HL-60 (cell line): Measurements from ENCODE around the gene FZR1.

Experiments
- DNase-seq, 2 experiments: peaks; one replicate each; pipeline ENCODE4 v3.0.0-alpha.2; 2010 to 2020; ENCODE audit warnings: low read depth in 1 of 2, low spot score in 1 of 2
- H3K27ac ChIP-seq: fragments of 250-450 bp; sonication (Bioruptor Pico); replicated peaks from 2 replicates; pipeline ENCODE4 v1.5.1; 2020; ENCODE audit warnings: mild to moderate bottlenecking, moderate library complexity
- H3K27me3 ChIP-seq: fragments of 250-450 bp; sonication (Bioruptor Pico); 2 replicates; pipeline ENCODE4 v1.5.1; 2021; ENCODE audit warnings: mild to moderate bottlenecking, moderate library complexity; ENCODE audit not compliant: insufficient read depth, poor library complexity, severe bottlenecking
- H3K4me3 ChIP-seq: replicated peaks from 2 replicates; pipeline ENCODE4 v1.5.1; 2011; ENCODE audit warnings: mild to moderate bottlenecking, control low read depth, low read length; ENCODE audit not compliant: insufficient read depth
- GABPA ChIP-seq: IDR thresholded peaks from 2 replicates; pipeline ENCODE4 v1.6.1; 2012; ENCODE audit warnings: low read depth
- POLR2AphosphoS5 ChIP-seq: IDR thresholded peaks from 2 replicates; pipeline ENCODE4 v1.6.1; 2012; ENCODE audit warnings: low read depth
- SPI1 ChIP-seq: IDR thresholded peaks from 2 replicates; pipeline ENCODE4 v1.6.1; 2012; ENCODE audit warnings: low read depth, mild to moderate bottlenecking, borderline replicate concordance
- TF ChIP-seq, protein P1 (sequence below): IDR thresholded peaks from one replicate; pipeline ENCODE4 v1.5.1; 2011; ENCODE audit warnings: low read length, control low read depth, inconsistent platforms; ENCODE audit not compliant: insufficient read depth
- TF ChIP-seq, protein P2 (sequence below): IDR thresholded peaks from 2 replicates; pipeline ENCODE4 v1.6.1; 2012; ENCODE audit warnings: low read depth; ENCODE audit not compliant: insufficient replicate concordance

The FZR1 gene

DNA sequence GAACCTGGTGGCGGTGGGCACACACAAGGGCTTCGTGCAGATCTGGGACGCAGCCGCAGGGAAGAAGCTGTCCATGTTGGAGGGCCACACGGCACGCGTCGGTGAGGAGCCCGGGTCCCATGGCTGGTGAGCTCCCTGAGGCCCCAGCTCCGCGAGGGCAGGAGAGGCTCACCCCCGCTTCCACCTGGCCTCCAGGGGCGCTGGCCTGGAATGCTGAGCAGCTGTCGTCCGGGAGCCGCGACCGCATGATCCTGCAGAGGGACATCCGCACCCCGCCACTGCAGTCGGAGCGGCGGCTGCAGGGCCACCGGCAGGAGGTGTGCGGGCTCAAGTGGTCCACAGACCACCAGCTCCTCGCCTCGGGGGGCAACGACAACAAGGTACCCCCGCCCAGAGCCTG lies 25.6 kb downstream of the FZR1 start:
- no peak for DNase-seq
- H3K27ac ChIP-seq = no peak overlapping the region

DNA sequence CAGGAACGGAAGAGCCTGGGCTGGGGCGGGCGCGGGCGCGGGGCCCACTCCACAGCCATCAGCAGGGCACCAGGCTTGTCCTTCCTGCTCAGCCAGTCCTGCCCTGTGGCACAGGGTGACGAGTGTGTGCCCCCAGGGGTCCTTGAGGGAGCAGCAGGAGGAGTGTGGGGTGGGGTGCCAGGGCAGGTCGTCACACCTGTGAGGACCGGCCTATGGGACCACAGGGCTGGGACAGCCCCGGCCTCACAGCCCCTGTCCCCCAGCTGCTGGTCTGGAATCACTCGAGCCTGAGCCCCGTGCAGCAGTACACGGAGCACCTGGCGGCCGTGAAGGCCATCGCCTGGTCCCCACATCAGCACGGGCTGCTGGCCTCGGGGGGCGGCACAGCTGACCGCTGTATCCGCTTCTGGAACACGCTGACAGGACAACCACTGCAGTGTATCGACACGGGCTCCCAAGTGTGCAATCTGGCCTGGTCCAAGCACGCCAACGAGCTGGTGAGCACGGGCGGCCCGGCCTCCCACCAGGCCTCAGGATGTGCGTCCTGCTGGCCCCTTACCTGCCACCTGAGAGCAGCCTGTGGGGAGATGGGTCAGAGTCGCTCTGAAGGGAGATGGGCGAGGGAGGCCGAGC lies 26.2 kb downstream of the FZR1 start:
- Histone ChIP-seq H3K27me3 (no peaks in the 10 kb centered on the region), H3K27ac (no peak overlapping the region), H3K4me3 (no peak overlapping the region)
- TF ChIP-seq POLR2AphosphoS5 = no peak
- no peak for TF ChIP-seq GABPA
- no peak for DNase-seq

More for the DNA sequence above, 25.6 kb downstream of the FZR1 start:
- Histone ChIP-seq H3K4me3 (no peak overlapping the region), H3K27me3 (no peaks in the 10 kb centered on the region)
- TF ChIP-seq POLR2AphosphoS5 (no peak), GABPA (no peak), SPI1 (no peak)
- TF ChIP-seq, protein P1, sequence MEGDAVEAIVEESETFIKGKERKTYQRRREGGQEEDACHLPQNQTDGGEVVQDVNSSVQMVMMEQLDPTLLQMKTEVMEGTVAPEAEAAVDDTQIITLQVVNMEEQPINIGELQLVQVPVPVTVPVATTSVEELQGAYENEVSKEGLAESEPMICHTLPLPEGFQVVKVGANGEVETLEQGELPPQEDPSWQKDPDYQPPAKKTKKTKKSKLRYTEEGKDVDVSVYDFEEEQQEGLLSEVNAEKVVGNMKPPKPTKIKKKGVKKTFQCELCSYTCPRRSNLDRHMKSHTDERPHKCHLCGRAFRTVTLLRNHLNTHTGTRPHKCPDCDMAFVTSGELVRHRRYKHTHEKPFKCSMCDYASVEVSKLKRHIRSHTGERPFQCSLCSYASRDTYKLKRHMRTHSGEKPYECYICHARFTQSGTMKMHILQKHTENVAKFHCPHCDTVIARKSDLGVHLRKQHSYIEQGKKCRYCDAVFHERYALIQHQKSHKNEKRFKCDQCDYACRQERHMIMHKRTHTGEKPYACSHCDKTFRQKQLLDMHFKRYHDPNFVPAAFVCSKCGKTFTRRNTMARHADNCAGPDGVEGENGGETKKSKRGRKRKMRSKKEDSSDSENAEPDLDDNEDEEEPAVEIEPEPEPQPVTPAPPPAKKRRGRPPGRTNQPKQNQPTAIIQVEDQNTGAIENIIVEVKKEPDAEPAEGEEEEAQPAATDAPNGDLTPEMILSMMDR = no peak
- TF ChIP-seq, protein P2, sequence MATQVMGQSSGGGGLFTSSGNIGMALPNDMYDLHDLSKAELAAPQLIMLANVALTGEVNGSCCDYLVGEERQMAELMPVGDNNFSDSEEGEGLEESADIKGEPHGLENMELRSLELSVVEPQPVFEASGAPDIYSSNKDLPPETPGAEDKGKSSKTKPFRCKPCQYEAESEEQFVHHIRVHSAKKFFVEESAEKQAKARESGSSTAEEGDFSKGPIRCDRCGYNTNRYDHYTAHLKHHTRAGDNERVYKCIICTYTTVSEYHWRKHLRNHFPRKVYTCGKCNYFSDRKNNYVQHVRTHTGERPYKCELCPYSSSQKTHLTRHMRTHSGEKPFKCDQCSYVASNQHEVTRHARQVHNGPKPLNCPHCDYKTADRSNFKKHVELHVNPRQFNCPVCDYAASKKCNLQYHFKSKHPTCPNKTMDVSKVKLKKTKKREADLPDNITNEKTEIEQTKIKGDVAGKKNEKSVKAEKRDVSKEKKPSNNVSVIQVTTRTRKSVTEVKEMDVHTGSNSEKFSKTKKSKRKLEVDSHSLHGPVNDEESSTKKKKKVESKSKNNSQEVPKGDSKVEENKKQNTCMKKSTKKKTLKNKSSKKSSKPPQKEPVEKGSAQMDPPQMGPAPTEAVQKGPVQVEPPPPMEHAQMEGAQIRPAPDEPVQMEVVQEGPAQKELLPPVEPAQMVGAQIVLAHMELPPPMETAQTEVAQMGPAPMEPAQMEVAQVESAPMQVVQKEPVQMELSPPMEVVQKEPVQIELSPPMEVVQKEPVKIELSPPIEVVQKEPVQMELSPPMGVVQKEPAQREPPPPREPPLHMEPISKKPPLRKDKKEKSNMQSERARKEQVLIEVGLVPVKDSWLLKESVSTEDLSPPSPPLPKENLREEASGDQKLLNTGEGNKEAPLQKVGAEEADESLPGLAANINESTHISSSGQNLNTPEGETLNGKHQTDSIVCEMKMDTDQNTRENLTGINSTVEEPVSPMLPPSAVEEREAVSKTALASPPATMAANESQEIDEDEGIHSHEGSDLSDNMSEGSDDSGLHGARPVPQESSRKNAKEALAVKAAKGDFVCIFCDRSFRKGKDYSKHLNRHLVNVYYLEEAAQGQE = no peak

DNA sequence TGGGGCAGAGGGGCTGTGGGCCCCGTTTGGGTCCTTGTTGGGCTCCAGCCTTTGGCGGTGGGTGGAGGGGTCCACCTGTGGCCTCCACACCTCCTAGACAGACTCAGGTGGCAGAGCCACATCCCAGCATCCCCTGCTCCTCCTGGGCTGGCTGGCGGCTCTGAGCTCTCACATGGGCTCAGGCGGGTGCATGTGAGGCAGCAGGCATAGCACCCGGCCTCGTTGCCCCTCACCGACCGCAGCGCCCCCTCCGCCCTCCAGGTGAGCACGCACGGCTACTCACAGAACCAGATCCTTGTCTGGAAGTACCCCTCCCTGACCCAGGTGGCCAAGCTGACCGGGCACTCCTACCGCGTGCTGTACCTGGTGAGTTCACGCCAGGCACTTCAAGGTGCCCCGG lies 26.9 kb downstream of the FZR1 start:
- no peak for DNase-seq
- TF ChIP-seq POLR2AphosphoS5 (no peak), SPI1 (no peak), GABPA (no peak)
- TF ChIP-seq, protein P2 = no peak
- TF ChIP-seq, protein P1 = no peak
- Histone ChIP-seq H3K27ac (no peak overlapping the region), H3K27me3 (no peaks in the 10 kb centered on the region), H3K4me3 (no peak overlapping the region)

DNA sequence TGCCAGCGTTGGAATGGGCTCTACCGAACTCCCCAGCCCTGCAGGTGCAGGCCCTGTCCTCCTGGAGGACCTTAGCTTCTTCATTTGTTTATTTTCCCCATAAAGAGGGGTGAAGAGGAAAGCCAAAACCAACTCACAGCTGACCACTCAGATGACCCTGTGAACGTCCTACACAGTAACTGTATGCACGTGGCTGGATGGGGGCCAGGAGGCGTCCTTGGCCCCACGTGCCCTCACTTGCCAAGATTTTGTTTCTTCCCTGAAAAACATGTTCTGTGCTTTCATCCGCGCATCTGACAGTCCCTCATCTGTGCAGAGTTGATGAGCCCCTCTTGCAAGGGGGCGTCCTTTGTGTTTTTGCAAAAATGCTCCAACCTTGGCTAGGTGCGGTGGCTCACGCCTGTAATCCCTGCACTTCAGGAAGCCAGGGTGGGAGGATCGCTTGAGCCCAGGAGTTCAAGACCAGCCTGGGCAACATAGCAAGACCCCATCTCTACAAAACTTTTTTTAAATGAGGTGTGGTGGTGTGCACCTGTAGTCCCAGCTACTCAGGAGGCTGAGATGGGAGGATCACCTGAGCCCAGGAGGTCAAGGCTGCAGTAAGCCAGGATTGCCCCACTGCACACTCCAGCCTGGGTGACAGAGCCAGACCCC lies 27.6 kb downstream of the FZR1 start:
- no peak for DNase-seq
- Histone ChIP-seq H3K27ac (no peak overlapping the region), H3K4me3 (no peak overlapping the region), H3K27me3 (no peaks in the 10 kb centered on the region)
- TF ChIP-seq SPI1 (no peak), GABPA (no peak), POLR2AphosphoS5 (no peak)
- TF ChIP-seq, protein P2 = no peak
- TF ChIP-seq, protein P1 = no peak
